ENCODE results near the gene PAGR1.
"Not testable (repeated sequence)": the region's sequence is repeated elsewhere in the genome, so short reads cannot be mapped to it uniquely, and the experiment has no call there.

Gene PAGR1

DNA sequence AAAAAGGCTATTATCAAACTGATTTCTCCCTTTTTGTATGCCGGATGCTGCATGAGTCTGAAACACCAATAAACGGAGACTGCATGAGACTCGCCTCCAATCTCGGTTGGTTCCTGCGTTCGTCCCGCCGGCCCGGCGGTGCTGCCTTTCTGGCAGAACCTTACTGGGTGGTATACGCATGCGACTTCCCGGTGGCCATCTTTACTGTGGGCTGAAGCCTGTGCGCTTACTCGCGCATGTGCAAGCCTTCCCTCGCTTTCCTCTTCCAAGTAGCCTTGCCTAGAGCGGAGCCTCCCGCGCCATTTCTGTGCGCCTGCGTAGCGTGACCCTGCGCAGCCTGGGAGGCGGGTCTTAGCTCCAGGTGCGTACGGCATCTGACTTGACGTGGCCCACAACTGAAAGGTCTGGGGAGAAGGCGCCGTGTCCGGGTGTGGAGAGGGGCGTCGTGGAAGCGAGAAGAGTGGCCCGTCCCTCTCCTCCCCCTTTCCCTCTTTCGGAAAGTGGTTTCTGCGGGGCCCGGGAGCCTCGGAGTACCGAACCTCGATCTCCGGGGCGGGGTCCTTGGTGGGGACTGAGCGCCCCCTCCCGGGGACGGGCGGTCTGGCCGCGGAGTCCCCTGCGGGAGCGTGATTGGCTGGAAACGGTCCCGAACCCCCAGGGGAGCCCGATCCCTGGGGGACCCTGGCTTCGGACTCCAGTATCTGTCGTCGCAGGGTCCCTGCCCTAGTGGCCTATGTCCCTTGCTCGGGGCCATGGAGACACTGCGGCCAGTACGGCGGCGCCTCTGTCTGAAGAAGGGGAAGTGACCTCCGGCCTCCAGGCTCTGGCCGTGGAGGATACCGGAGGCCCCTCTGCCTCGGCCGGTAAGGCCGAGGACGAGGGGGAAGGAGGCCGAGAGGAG is at the start of gene PAGR1:
Gene PAGR1 (plus strand): TSS at position 360 of the 901 bp plus-strand sequence. CDS start 374 bp downstream, at position 734.
- TF ChIP-seq MYC (IDR thresholded peaks at IDR 0.05; ENCODE audit: low read depth, low read length) (peak; percentile 86), POLR2A (IDR thresholded peaks at IDR 0.05; ENCODE audit: extremely low read depth, insufficient read length) (peak; percentile 77)
- TF ChIP-seq, protein P1, sequence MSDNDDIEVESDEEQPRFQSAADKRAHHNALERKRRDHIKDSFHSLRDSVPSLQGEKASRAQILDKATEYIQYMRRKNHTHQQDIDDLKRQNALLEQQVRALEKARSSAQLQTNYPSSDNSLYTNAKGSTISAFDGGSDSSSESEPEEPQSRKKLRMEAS (IDR thresholded peaks at IDR 0.05; ENCODE audit: low read depth, low read length) = peak; percentile 93
- TF ChIP-seq, protein P2, sequence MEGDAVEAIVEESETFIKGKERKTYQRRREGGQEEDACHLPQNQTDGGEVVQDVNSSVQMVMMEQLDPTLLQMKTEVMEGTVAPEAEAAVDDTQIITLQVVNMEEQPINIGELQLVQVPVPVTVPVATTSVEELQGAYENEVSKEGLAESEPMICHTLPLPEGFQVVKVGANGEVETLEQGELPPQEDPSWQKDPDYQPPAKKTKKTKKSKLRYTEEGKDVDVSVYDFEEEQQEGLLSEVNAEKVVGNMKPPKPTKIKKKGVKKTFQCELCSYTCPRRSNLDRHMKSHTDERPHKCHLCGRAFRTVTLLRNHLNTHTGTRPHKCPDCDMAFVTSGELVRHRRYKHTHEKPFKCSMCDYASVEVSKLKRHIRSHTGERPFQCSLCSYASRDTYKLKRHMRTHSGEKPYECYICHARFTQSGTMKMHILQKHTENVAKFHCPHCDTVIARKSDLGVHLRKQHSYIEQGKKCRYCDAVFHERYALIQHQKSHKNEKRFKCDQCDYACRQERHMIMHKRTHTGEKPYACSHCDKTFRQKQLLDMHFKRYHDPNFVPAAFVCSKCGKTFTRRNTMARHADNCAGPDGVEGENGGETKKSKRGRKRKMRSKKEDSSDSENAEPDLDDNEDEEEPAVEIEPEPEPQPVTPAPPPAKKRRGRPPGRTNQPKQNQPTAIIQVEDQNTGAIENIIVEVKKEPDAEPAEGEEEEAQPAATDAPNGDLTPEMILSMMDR (IDR thresholded peaks at IDR 0.05; ENCODE audit: low read depth, low read length) = peak; percentile 79
- peak within 1 kb of the TSS; percentile 80 for H3K4me3 ChIP-seq (ENCODE audit: low read depth, low read length)
- peak; percentile 99 for DNase-seq (ENCODE audit: low read depth)

DNA sequence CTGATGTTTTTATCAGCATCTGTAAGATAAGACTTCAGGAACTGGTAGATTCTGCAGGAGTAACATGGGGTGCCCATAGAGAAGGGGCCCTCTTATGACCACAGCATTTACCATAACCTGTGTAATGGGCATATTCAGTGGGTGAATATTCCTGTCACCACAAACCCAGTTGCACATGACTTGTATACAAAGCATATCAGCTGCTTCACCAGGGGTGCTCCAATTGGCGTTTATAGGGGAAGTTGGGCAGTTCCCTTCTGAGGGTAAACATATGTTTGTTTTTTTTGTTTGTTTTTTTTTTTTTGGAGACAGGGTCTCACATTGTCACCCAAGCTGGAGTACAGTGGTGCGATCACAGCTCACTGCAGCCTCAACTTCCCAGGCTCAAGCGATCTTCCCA is 49.4 kb upstream of the PAGR1 start:
- no peak overlapping the region for H3K4me3 ChIP-seq (ENCODE audit: low read depth, low read length)
- TF ChIP-seq POLR2A (IDR thresholded peaks at IDR 0.05; ENCODE audit: extremely low read depth, insufficient read length) = no peak
- TF ChIP-seq, protein P2 (IDR thresholded peaks at IDR 0.05; ENCODE audit: low read depth, low read length) = no peak
- no peak for TF ChIP-seq MYC (IDR thresholded peaks at IDR 0.05; ENCODE audit: low read depth, low read length)
- TF ChIP-seq, protein P1 (IDR thresholded peaks at IDR 0.05; ENCODE audit: low read depth, low read length) = no peak
- no peak for DNase-seq (ENCODE audit: low read depth)

DNA sequence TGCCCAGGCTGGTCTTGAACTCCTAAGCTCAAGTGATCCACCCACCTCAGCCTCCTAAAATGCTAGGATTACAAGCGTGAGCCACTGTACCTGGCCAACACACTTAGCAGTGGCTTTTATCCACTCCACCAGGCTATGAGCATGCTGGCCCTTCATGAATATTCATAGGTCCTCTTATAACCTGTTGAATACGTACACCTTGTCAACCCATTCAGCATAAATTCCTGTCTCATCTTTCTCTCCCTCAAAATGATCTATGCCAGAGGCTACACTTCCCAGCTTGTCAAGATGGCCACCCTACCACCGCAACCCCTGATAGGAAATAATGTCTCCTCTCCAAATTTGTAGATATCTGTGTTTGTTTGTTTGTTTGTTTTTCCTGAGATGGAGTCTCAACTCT is 48.9 kb upstream of the PAGR1 start:
- no peak for TF ChIP-seq POLR2A (IDR thresholded peaks at IDR 0.05; ENCODE audit: extremely low read depth, insufficient read length)
- TF ChIP-seq, protein P2 (IDR thresholded peaks at IDR 0.05; ENCODE audit: low read depth, low read length) = no peak
- TF ChIP-seq, protein P1 (IDR thresholded peaks at IDR 0.05; ENCODE audit: low read depth, low read length) = no peak
- no peak for TF ChIP-seq MYC (IDR thresholded peaks at IDR 0.05; ENCODE audit: low read depth, low read length)
- no peak for DNase-seq (ENCODE audit: low read depth)
- no peak overlapping the region for H3K4me3 ChIP-seq (ENCODE audit: low read depth, low read length)

DNA sequence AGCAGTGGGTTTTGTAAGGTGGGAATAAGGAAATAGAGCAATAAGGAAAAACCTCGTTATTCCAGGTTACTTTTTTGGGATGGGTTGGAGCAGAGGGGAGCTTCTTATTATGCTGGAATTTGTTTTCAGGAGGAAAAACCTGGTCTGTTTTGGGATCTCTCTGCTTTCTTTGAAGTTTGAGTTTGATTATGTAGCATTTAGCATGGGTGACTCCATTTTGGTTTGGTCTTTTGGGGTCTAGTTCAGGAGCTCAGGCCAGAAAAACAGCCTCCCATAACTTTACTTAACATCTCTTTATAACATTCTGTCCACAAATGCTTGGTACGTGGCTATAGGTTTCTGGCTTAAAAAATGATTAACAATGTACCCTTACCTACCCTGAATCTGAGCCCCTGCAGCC is 46.4 kb upstream of the PAGR1 start:
- no peak for DNase-seq (ENCODE audit: low read depth)
- TF ChIP-seq, protein P2 (IDR thresholded peaks at IDR 0.05; ENCODE audit: low read depth, low read length) = no peak
- TF ChIP-seq MYC (IDR thresholded peaks at IDR 0.05; ENCODE audit: low read depth, low read length) = no peak
- TF ChIP-seq POLR2A (IDR thresholded peaks at IDR 0.05; ENCODE audit: extremely low read depth, insufficient read length) = no peak
- no peak overlapping the region for H3K4me3 ChIP-seq (ENCODE audit: low read depth, low read length)

DNA sequence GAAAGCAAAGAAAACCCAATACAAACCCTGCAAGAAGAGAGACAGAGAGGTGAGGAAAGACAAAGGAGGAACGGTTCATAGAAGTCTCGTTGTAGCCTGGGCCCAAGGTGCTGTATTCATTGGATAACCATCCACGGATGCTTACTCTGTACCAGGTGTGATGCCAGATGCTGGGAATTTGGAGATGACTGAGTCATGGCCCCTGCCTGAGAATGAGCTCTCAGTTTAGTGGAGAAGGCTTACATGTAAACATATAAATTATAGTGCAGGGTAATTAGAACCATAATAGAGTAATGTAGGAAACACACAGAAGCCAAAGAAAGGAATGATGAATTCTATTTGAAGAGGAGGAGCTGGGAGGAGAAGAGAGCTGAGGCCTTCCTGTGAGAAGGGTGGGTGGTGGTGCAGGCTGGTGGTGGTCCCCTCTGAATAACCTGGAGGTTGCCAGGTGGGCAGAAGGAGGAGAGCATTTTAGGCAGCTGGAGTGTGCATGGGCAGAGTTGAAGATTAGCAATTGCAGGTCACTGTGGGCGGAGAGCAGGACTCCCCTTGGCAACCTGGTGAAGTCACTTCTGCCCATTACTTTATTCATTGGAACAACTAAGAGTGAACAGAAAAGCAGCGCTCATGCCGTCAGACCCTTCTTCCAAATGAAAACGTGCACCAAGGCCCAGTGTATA is 45.6 kb upstream of the PAGR1 start:
- DNase-seq (ENCODE audit: low read depth) = no peak
- no peak for TF ChIP-seq POLR2A (IDR thresholded peaks at IDR 0.05; ENCODE audit: extremely low read depth, insufficient read length)
- TF ChIP-seq, protein P2 (IDR thresholded peaks at IDR 0.05; ENCODE audit: low read depth, low read length) = no peak
- TF ChIP-seq, protein P1 (IDR thresholded peaks at IDR 0.05; ENCODE audit: low read depth, low read length) = no peak
- no peak for TF ChIP-seq MYC (IDR thresholded peaks at IDR 0.05; ENCODE audit: low read depth, low read length)
- H3K4me3 ChIP-seq (ENCODE audit: low read depth, low read length) = no peak overlapping the region

DNA sequence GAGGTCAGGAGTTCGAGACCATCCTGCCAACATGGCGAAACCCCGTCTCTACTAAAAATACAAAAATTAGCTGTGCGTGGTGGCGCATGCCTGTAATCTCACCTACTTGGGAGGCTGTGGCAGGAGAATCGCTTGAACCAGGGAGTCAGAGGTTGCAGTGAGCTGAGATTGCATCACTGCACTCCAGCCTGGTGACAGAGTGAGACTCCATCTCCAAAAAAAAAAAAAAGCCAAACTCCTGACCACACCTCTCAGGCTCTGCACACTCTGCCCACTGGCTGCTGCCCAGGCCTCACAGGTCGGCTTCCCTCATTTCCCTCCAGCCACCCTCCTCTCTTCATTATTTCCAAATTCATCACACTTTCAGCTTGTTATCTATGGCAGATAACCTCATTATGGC is 43.6 kb upstream of the PAGR1 start:
- H3K4me3 ChIP-seq (ENCODE audit: low read depth, low read length); DNase-seq (ENCODE audit: low read depth): not testable (repeated sequence)
